ENCODE data around the gene BICRAL.
"Not testable (repeated sequence)": the region's sequence is repeated elsewhere in the genome, so short reads cannot be mapped to it uniquely, and the experiment has no call there.

GRCh38 chr6:42888201-42888600 is 106.3 kb downstream of the BICRAL start:
- TF ChIP-seq FOSL2 (IDR thresholded peaks at IDR 0.05; ENCODE audit: borderline replicate concordance, low read depth); YY1 (IDR thresholded peaks at IDR 0.05; ENCODE audit: low read depth); GABPA (IDR thresholded peaks at IDR 0.05; ENCODE audit: low read depth); CTCF (IDR thresholded peaks at IDR 0.05); FOXJ3 (CRISPR knock-in tag; IDR thresholded peaks at IDR 0.05); MAX (IDR thresholded peaks at IDR 0.05; ENCODE audit: low read depth); RFX5 (IDR thresholded peaks at IDR 0.05; ENCODE audit: low read length); RXRA (IDR thresholded peaks at IDR 0.05; ENCODE audit: borderline replicate concordance, low read depth); USF1 (IDR thresholded peaks at IDR 0.05; ENCODE audit: borderline replicate concordance, low read depth); TAF1 (IDR thresholded peaks at IDR 0.05; ENCODE audit: borderline replicate concordance, low read depth, low read length); ELF1 (IDR thresholded peaks at IDR 0.05): not testable (repeated sequence)
- TF ChIP-seq, protein P1, sequence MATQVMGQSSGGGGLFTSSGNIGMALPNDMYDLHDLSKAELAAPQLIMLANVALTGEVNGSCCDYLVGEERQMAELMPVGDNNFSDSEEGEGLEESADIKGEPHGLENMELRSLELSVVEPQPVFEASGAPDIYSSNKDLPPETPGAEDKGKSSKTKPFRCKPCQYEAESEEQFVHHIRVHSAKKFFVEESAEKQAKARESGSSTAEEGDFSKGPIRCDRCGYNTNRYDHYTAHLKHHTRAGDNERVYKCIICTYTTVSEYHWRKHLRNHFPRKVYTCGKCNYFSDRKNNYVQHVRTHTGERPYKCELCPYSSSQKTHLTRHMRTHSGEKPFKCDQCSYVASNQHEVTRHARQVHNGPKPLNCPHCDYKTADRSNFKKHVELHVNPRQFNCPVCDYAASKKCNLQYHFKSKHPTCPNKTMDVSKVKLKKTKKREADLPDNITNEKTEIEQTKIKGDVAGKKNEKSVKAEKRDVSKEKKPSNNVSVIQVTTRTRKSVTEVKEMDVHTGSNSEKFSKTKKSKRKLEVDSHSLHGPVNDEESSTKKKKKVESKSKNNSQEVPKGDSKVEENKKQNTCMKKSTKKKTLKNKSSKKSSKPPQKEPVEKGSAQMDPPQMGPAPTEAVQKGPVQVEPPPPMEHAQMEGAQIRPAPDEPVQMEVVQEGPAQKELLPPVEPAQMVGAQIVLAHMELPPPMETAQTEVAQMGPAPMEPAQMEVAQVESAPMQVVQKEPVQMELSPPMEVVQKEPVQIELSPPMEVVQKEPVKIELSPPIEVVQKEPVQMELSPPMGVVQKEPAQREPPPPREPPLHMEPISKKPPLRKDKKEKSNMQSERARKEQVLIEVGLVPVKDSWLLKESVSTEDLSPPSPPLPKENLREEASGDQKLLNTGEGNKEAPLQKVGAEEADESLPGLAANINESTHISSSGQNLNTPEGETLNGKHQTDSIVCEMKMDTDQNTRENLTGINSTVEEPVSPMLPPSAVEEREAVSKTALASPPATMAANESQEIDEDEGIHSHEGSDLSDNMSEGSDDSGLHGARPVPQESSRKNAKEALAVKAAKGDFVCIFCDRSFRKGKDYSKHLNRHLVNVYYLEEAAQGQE (IDR thresholded peaks at IDR 0.05; ENCODE audit: low read depth, low read length), result not testable (repeated sequence)
